KMS-11 (cell line): Measurements from ENCODE around the gene GPR84.

Source experiments
- H2AFZ ChIP-seq: fragments of 200-600 bp; sonication (generic); 2 replicates; pipeline ENCODE4 v1.6.1; 2016; ENCODE audit warnings: antibody characterized with exemption, mixed run types, low read depth
- H3K27ac ChIP-seq: fragments of 200-600 bp; sonication (generic); 2 replicates; pipeline ENCODE4 v1.6.1; 2016; ENCODE audit warnings: mild to moderate bottlenecking, mixed run types
- H3K27me3 ChIP-seq: fragments of 200-600 bp; sonication (generic); 2 replicates; pipeline ENCODE4 v1.6.1; 2017; ENCODE audit warnings: mild to moderate bottlenecking, low read depth, mixed run types, moderate library complexity; ENCODE audit not compliant: insufficient read depth
- H3K36me3 ChIP-seq: fragments of 200-600 bp; sonication (generic); 2 replicates; pipeline ENCODE4 v1.6.1; 2017; ENCODE audit warnings: mild to moderate bottlenecking, mixed run types; ENCODE audit not compliant: insufficient read depth
- H3K4me1 ChIP-seq: fragments of 200-600 bp; sonication (generic); 2 replicates; pipeline ENCODE4 v1.6.1; 2016; ENCODE audit warnings: mild to moderate bottlenecking, low read depth, mixed run types; ENCODE audit not compliant: poor library complexity, severe bottlenecking
- H3K4me2 ChIP-seq: fragments of 200-600 bp; sonication (generic); 2 replicates; pipeline ENCODE4 v1.7.0; 2016; ENCODE audit warnings: mild to moderate bottlenecking, mixed run types
- H3K4me3 ChIP-seq: fragments of 200-600 bp; sonication (generic); IDR thresholded peaks from 2 replicates; pipeline ENCODE4 v1.6.1; 2017; ENCODE audit warnings: low read depth, low read length, mixed read lengths; ENCODE audit not compliant: insufficient read depth
- H3K79me2 ChIP-seq: fragments of 200-600 bp; sonication (generic); 2 replicates; pipeline ENCODE4 v1.6.1; 2016; ENCODE audit warnings: low read depth, mixed run types; ENCODE audit not compliant: insufficient read depth
- H3K9ac ChIP-seq: fragments of 200-600 bp; sonication (generic); 2 replicates; pipeline ENCODE4 v1.6.1; 2016; ENCODE audit warnings: mild to moderate bottlenecking, mixed run types
- H4K20me1 ChIP-seq: fragments of 200-600 bp; sonication (generic); 2 replicates; pipeline ENCODE4 v1.6.1; 2016; ENCODE audit warnings: mild to moderate bottlenecking, mixed run types; ENCODE audit not compliant: insufficient read depth
- CTCF ChIP-seq: fragments of 200-600 bp; sonication (generic); conservative IDR thresholded peaks from 2 replicates; pipeline ENCODE4 v1.6.1; 2017; ENCODE audit warnings: low read depth, mild to moderate bottlenecking, antibody characterized with exemption, low read length, moderate library complexity, mixed read lengths

The GPR84 gene

GRCh38 chr12:54411391-54412241 lies 47.3 kb upstream of the GPR84 start:
- H3K27ac ChIP-seq, result no peak overlapping the region
- H4K20me1 ChIP-seq, result no peaks in the 10 kb centered on the region
- H3K27me3 ChIP-seq, result no peaks in the 10 kb centered on the region; the same call in 1 of the 2 replicates
- no peaks in the 10 kb centered on the region for H3K4me1 ChIP-seq
- H2AFZ ChIP-seq, result no peak overlapping the region
- H3K4me3 ChIP-seq, result no peak overlapping the region
- no peak overlapping the region for H3K4me2 ChIP-seq
- H3K9ac ChIP-seq, result no peak overlapping the region
- no peak for TF ChIP-seq CTCF
- no peaks in the 10 kb centered on the region for H3K36me3 ChIP-seq
- H3K79me2 ChIP-seq, result no peaks in the 10 kb centered on the region

- Histone ChIP-seq H3K36me3 (no peaks in the 10 kb centered on the region), H4K20me1 (no peaks in the 10 kb centered on the region), H3K9ac (no peak overlapping the region), H3K27ac (no peak overlapping the region), H3K79me2 (no peaks in the 10 kb centered on the region), H3K27me3 (no peaks in the 10 kb centered on the region; the same call in 1 of the 2 replicates), H3K4me1 (no peaks in the 10 kb centered on the region), H3K4me3 (no peak overlapping the region), H2AFZ (no peak overlapping the region), H3K4me2 (no peak overlapping the region)
- TF ChIP-seq CTCF, result no peak
Measured at GRCh38 chr12:54409267-54409666, 45.0 kb upstream of the GPR84 start.

GRCh38 chr12:54407183-54407905 lies 43.1 kb upstream of the GPR84 start:
- Histone ChIP-seq H3K9ac (no peak overlapping the region), H3K4me2 (no peak overlapping the region), H2AFZ (no peak overlapping the region), H3K36me3 (no peaks in the 10 kb centered on the region), H3K4me1 (no peaks in the 10 kb centered on the region), H3K27me3 (no peaks in the 10 kb centered on the region; the same call in 1 of the 2 replicates), H4K20me1 (no peaks in the 10 kb centered on the region), H3K4me3 (no peak overlapping the region), H3K79me2 (no peaks in the 10 kb centered on the region), H3K27ac (no peak overlapping the region)
- TF ChIP-seq CTCF, result no peak

GRCh38 chr12:54405573-54405972 lies 41.3 kb upstream of the GPR84 start:
- Histone ChIP-seq H3K27me3 (no peaks in the 10 kb centered on the region; the same call in 1 of the 2 replicates), H2AFZ (no peak overlapping the region), H4K20me1 (no peaks in the 10 kb centered on the region), H3K4me2 (no peak overlapping the region), H3K27ac (no peak overlapping the region), H3K9ac (no peak overlapping the region), H3K4me3 (no peak overlapping the region), H3K4me1 (no peaks in the 10 kb centered on the region), H3K79me2 (no peaks in the 10 kb centered on the region), H3K36me3 (no peaks in the 10 kb centered on the region)
- TF ChIP-seq CTCF, result no peak
